T-helper 9 cell (primary cell): Measurements from ENCODE around the gene RAB1A.
"Not testable (repeated sequence)": the region's sequence is repeated elsewhere in the genome, so short reads cannot be mapped to it uniquely, and the experiment has no call there.

Experiments used
- DNase-seq: peaks from one replicate; pipeline ENCODE4 v3.0.0-alpha.2; 2020
- total RNA-seq, 2 donors: gene quantifications; one replicate each; lab custom pipeline; 2026; lab: John Stamatoyannopoulos, UW

Gene RAB1A
- 58.4 to 90.3 reads per million in 2 donors for total RNA-seq

GRCh38 chr2:65129826-65130663 lies at the start of gene RAB1A:
TSS of gene RAB1A (minus strand) at chr2:65130106. CDS start at chr2:65129915, 191 bp downstream.
- peak; percentile 99 for DNase-seq

- DNase-seq = no peak
These were observed 48.0 kb upstream of the RAB1A start for GRCh38 chr2:65177751-65178442.

- no peak for DNase-seq
These were observed 46.1 kb upstream of the RAB1A start for GRCh38 chr2:65175894-65176530.

- not testable (repeated sequence) for DNase-seq
These were observed 44.1 kb upstream of the RAB1A start for GRCh38 chr2:65174031-65174430.

GRCh38 chr2:65172994-65173790 lies 43.3 kb upstream of the RAB1A start:
- no peak for DNase-seq

GRCh38 chr2:65170611-65171477 lies 40.9 kb upstream of the RAB1A start:
- DNase-seq = not testable (repeated sequence)

GRCh38 chr2:65169760-65170136 lies 39.8 kb upstream of the RAB1A start:
- no peak for DNase-seq

- DNase-seq = no peak
These were observed 35.7 kb upstream of the RAB1A start for GRCh38 chr2:65165558-65165957.

GRCh38 chr2:65164426-65164891 lies 34.6 kb upstream of the RAB1A start:
- DNase-seq = no peak

GRCh38 chr2:65161551-65162100 lies 31.7 kb upstream of the RAB1A start:
- DNase-seq = no peak

- DNase-seq = no peak
These were observed 30.0 kb upstream of the RAB1A start for GRCh38 chr2:65159906-65160305.

GRCh38 chr2:65159261-65159660 lies 29.4 kb upstream of the RAB1A start:
- no peak for DNase-seq

GRCh38 chr2:65158557-65158956 lies 28.7 kb upstream of the RAB1A start:
- DNase-seq = no peak

GRCh38 chr2:65157856-65158255 lies 27.9 kb upstream of the RAB1A start:
- DNase-seq = not testable (repeated sequence)

GRCh38 chr2:65156041-65156440 lies 26.1 kb upstream of the RAB1A start:
- DNase-seq = no peak

GRCh38 chr2:65153515-65153914 lies 23.6 kb upstream of the RAB1A start:
- no peak for DNase-seq

- DNase-seq = no peak
These were observed 16.2 kb upstream of the RAB1A start for GRCh38 chr2:65146078-65146477.

- no peak for DNase-seq
These were observed 14.7 kb upstream of the RAB1A start for GRCh38 chr2:65144571-65144970.

- no peak for DNase-seq
These were observed 12.6 kb upstream of the RAB1A start for GRCh38 chr2:65142515-65142914.

GRCh38 chr2:65137197-65137775 lies 7.4 kb upstream of the RAB1A start:
- no peak for DNase-seq

GRCh38 chr2:65136253-65136652 lies 6.3 kb upstream of the RAB1A start:
- no peak for DNase-seq
